Hepatocyte (in vitro differentiated cells): ENCODE measurements around the gene KIAA1958. TPM values are rescaled to one million over a fixed set of nuclear protein-coding genes. Genes with fewer than 3 reads are reported as not detected.
A peak's percentile ranks its signal among the peaks of the same experiment; 100 is the strongest.

ENCODE experiments used
- DNase-seq: peaks from one replicate; pipeline ENCODE4 v3.0.0-alpha.2; 2016; ENCODE audit warnings: low spot score
- H2AFZ ChIP-seq: fragments of 200-600 bp; sonication (generic); 2 replicates; pipeline ENCODE4 v1.6.0; 2016; ENCODE audit warnings: antibody characterized with exemption, mild to moderate bottlenecking
- H3K27ac ChIP-seq: fragments of 200-600 bp; sonication (generic); 2 replicates; pipeline ENCODE4 v1.5.1; 2016; ENCODE audit warnings: mild to moderate bottlenecking
- H3K27me3 ChIP-seq: fragments of 200-600 bp; sonication (generic); 2 replicates; pipeline ENCODE4 v1.6.1; 2016
- H3K36me3 ChIP-seq: fragments of 200-600 bp; sonication (generic); replicated peaks from 2 replicates; pipeline ENCODE4 v1.5.1; 2016; ENCODE audit warnings: low read depth; ENCODE audit not compliant: insufficient read depth
- H3K4me1 ChIP-seq: fragments of 200-600 bp; sonication (generic); 2 replicates; pipeline ENCODE4 v1.5.1; 2016; ENCODE audit warnings: mild to moderate bottlenecking, moderate library complexity; ENCODE audit not compliant: insufficient read depth
- H3K4me2 ChIP-seq: fragments of 200-600 bp; sonication (generic); 2 replicates; pipeline ENCODE4 v1.6.0; 2016
- H3K4me3 ChIP-seq: fragments of 200-600 bp; sonication (generic); 2 replicates; pipeline ENCODE4 v1.5.1; 2016; ENCODE audit warnings: mild to moderate bottlenecking
- H3K79me2 ChIP-seq: fragments of 200-600 bp; sonication (generic); 2 replicates; pipeline ENCODE4 v1.6.0; 2017; ENCODE audit warnings: mild to moderate bottlenecking
- H3K9me2 ChIP-seq: fragments of 200-600 bp; sonication (generic); replicated peaks from 2 replicates; pipeline ENCODE4 v1.6.0; 2017; ENCODE audit warnings: mild to moderate bottlenecking; ENCODE audit not compliant: insufficient read depth
- H3K9me3 ChIP-seq: fragments of 200-600 bp; sonication (generic); 2 replicates; pipeline ENCODE4 v1.5.1; 2016; ENCODE audit warnings: low read depth, mild to moderate bottlenecking
- H4K20me1 ChIP-seq: fragments of 200-600 bp; sonication (generic); 2 replicates; pipeline ENCODE4 v1.6.0; 2016; ENCODE audit warnings: mild to moderate bottlenecking; ENCODE audit not compliant: insufficient read depth, poor library complexity, severe bottlenecking
- CTCF ChIP-seq: fragments of 200-600 bp; sonication (generic); IDR thresholded peaks from 2 replicates; pipeline ENCODE4 v1.5.1; 2016; ENCODE audit warnings: antibody characterized with exemption, mild to moderate bottlenecking; ENCODE audit not compliant: poor library complexity
- EZH2 ChIP-seq: fragments of 200-600 bp; sonication (generic); IDR thresholded peaks from 2 replicates; pipeline ENCODE4 v1.6.1; 2016; ENCODE audit warnings: antibody characterized with exemption, mild to moderate bottlenecking, borderline replicate concordance
- EZH2phosphoT487 ChIP-seq: fragments of 200-600 bp; sonication (generic); IDR thresholded peaks from one replicate; pipeline ENCODE4 v1.6.1; 2018; ENCODE audit warnings: antibody characterized with exemption, mild to moderate bottlenecking, low read depth, moderate library complexity; ENCODE audit not compliant: unreplicated experiment, severe bottlenecking
- WGBS: methylation state at CpG from one replicate; pipeline ENCODE4 v1.1.6; 2016; ENCODE audit warnings: low lambda C conversion rate; ENCODE audit errors: missing lambda C conversion rate; 5-methylcytosine and 5-hydroxymethylcytosine counted together
- polyA plus RNA-seq: library from polyadenylated mRNA; unstranded; fragments of >200 nt; fragmentation: Nextera tagmentation; extraction: Ambion mirVana; gene quantifications from 2 replicates; pipeline ENCODE4 v1.2.1, GENCODE V29; 2016
- total RNA-seq: library from RNA; depleted of rRNA; stranded (reverse); fragments of >200 nt; gene quantifications from 2 replicates; pipeline ENCODE4 v1.2.3, GENCODE V29; 2014

KIAA1958 gene
- total and polyA plus RNA-seq, 2 experiments from 2014 or later: 3.5 to 10.1 TPM

GRCh38 chr9:112520656-112521055 is 34.0 kb downstream of the KIAA1958 start:
- WGBS: 64% methylated on average over 3 of the region's 3 CpGs
- Histone ChIP-seq H2AFZ (no peak overlapping the region), H3K4me1 (no peaks in the 10 kb centered on the region), H3K36me3 (no peaks in the 10 kb centered on the region), H3K79me2 (peaks cover 89% of the 10 kb centered on the region), H3K9me3 (no peaks in the 10 kb centered on the region), H3K27ac (no peak overlapping the region), H3K4me3 (no peak overlapping the region), H3K9me2 (no peaks in the 10 kb centered on the region), H4K20me1 (no peaks in the 10 kb centered on the region), H3K4me2 (no peak overlapping the region), H3K27me3 (no peaks in the 10 kb centered on the region)
- TF ChIP-seq CTCF (no peak), EZH2 (no peak), EZH2phosphoT487 (no peak)
- DNase-seq: no peak

GRCh38 chr9:112526973-112527372 is 40.3 kb downstream of the KIAA1958 start:
- peaks cover 68% of the 10 kb centered on the region for H3K79me2 ChIP-seq
- TF ChIP-seq EZH2 (no peak), CTCF (no peak), EZH2phosphoT487 (no peak)
- WGBS: 53% methylated on average over 1 of the region's 1 CpG
- peak overlapping the region; percentile 15 for H3K4me2 ChIP-seq
- H2AFZ ChIP-seq: no peak overlapping the region
- no peaks in the 10 kb centered on the region for H3K9me3 ChIP-seq
- H4K20me1 ChIP-seq: no peaks in the 10 kb centered on the region
- H3K27ac ChIP-seq: peak overlapping the region; percentile 18
- H3K4me1 ChIP-seq: peaks cover 5% of the 10 kb centered on the region
- no peaks in the 10 kb centered on the region for H3K36me3 ChIP-seq
- no peak overlapping the region for H3K4me3 ChIP-seq
- H3K27me3 ChIP-seq: no peaks in the 10 kb centered on the region
- no peak for DNase-seq
- no peaks in the 10 kb centered on the region for H3K9me2 ChIP-seq

GRCh38 chr9:112527959-112528358 is 41.3 kb downstream of the KIAA1958 start:
- no peak for DNase-seq
- Histone ChIP-seq H3K9me2 (no peaks in the 10 kb centered on the region), H3K27ac (no peak overlapping the region), H3K79me2 (peaks cover 64% of the 10 kb centered on the region), H3K4me1 (peaks cover 7% of the 10 kb centered on the region), H3K36me3 (no peaks in the 10 kb centered on the region), H2AFZ (no peak overlapping the region), H4K20me1 (no peaks in the 10 kb centered on the region), H3K4me2 (no peak overlapping the region), H3K4me3 (no peak overlapping the region), H3K27me3 (no peaks in the 10 kb centered on the region), H3K9me3 (no peaks in the 10 kb centered on the region)
- TF ChIP-seq CTCF (no peak), EZH2phosphoT487 (no peak), EZH2 (no peak)
- 72% methylated on average over 2 of the region's 2 CpGs for WGBS

GRCh38 chr9:112529316-112529715 is 42.7 kb downstream of the KIAA1958 start:
- Histone ChIP-seq H3K27ac (no peak overlapping the region), H3K4me3 (no peak overlapping the region), H3K9me3 (no peaks in the 10 kb centered on the region), H3K79me2 (peaks cover 57% of the 10 kb centered on the region), H3K36me3 (no peaks in the 10 kb centered on the region), H4K20me1 (no peaks in the 10 kb centered on the region), H3K4me1 (peaks cover 7% of the 10 kb centered on the region), H3K27me3 (no peaks in the 10 kb centered on the region), H3K4me2 (no peak overlapping the region), H2AFZ (no peak overlapping the region), H3K9me2 (no peaks in the 10 kb centered on the region)
- TF ChIP-seq EZH2 (no peak), EZH2phosphoT487 (no peak), CTCF (no peak)
- WGBS: 94% methylated on average over 2 of the region's 2 CpGs
- no peak for DNase-seq
